ENCODE results near the gene SDK1. TPM values are rescaled to one million over a fixed set of nuclear protein-coding genes. Genes with fewer than 3 reads are reported as not detected.

The SDK1 gene
- total and polyA plus RNA-seq, 7 donors, result 0.31 to 2.4 (median 1.3) TPM

DNA sequence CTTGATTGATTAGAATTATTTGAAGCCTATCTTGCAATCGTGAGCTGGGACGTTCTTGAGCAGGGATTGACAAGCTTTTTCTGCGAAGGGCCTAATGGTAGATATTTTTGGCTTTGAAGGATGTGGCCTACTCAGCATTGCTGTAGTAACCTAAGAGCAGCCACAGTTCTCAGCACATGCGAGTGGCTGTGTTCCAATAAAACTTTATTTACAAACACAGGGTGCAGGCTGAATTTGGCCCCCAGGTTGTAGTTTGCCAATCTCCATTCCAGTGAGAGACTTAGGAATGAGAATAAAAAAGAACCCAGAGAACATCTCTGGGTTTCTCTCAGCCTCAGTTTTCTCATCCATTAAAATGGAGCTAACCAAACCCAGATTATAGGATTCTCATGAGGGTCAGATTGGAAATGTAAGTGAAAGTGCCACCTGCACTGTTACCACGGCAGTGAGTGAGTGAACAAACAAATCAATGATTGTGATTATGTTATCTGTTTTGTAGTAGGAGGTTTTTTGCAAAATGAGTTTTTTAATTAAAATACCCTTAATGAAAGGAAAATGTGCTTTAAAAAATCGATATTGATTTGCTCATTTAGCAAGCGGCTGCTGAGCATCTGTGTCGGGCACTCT is 664.0 kb downstream of the SDK1 start:
- WGBS, 3 donors, result 95% methylated on average over 8 of the region's 8 CpGs
- intact Hi-C loops (cut with DNase I), result no loop called here
- Histone ChIP-seq H3K27me3 (ENCODE audit: insufficient read depth in 3 of 3, low read length in 2 of 3) (no peaks in the 10 kb centered on the region), H3K27ac (no peak overlapping the region), H3K4me3 (no peak overlapping the region), H3K9me3 (no peaks in the 10 kb centered on the region), H3K36me3 (ENCODE audit: insufficient read depth in 1 of 2, low read depth in 1 of 2) (no peaks in the 10 kb centered on the region), H3K4me1 (no peaks in the 10 kb centered on the region)
- no peak for DNase-seq
- ATAC-seq, result no peak
- TF ChIP-seq, protein P1, sequence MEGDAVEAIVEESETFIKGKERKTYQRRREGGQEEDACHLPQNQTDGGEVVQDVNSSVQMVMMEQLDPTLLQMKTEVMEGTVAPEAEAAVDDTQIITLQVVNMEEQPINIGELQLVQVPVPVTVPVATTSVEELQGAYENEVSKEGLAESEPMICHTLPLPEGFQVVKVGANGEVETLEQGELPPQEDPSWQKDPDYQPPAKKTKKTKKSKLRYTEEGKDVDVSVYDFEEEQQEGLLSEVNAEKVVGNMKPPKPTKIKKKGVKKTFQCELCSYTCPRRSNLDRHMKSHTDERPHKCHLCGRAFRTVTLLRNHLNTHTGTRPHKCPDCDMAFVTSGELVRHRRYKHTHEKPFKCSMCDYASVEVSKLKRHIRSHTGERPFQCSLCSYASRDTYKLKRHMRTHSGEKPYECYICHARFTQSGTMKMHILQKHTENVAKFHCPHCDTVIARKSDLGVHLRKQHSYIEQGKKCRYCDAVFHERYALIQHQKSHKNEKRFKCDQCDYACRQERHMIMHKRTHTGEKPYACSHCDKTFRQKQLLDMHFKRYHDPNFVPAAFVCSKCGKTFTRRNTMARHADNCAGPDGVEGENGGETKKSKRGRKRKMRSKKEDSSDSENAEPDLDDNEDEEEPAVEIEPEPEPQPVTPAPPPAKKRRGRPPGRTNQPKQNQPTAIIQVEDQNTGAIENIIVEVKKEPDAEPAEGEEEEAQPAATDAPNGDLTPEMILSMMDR (IDR thresholded peaks at IDR 0.05), result no peak

DNA sequence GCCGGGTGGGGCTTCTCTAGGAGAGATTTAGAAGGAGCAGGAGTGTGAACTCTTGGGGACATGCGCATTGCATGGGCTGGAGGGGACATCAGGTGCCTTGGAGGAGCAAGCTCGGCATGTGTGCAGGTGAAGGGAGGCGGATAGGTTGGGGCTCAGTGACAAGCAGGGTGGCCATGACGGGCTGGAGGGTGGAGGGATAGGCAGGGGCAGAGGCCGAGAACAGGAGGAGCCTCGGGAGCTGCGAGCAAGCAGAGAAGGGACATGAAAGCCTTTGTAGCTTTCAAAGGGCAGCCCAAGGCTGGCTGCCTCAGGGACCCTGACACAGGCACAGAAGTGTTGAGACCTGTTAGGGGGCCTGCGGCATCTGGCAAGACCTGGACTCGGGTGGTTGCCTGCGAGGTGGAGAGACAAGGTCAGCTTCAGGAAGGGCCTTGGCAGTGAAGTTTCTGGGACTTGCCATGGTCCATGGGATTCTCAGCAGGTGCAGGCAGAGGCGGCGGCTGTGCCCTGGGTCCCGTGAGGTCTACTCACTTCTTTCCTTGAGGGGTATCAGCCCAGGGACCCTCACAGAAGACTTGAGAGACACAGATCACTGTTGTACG is 664.8 kb downstream of the SDK1 start:
- WGBS, 3 donors, result 86 to 88% (median 88%) methylated on average over 14 to 15 of the region's 15 CpGs
- TF ChIP-seq, protein P1 (IDR thresholded peaks at IDR 0.05), result no peak

DNA sequence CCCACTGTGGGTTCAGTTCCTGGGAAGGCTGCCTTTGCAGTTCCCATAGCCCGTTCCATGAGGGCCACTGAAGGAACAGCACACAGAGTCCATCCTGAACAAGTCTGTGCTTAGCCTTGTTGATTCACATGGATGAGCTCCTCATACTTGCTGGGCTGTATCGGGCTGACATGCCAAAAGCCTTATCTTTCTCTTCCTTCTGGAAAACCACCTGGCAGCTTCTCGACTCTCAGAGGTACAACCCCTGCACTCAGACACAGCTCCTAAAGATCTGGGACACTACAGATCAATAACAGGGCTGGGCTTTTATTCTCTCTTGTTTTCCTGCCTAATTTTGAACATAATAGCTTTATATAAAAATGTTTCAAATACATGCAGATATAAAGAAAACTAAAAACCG is 667.2 kb downstream of the SDK1 start:
- Histone ChIP-seq H3K4me1 (no peaks in the 10 kb centered on the region), H3K9me3 (no peaks in the 10 kb centered on the region), H3K27ac (no peak overlapping the region), H3K27me3 (ENCODE audit: insufficient read depth in 3 of 3, low read length in 2 of 3) (no peaks in the 10 kb centered on the region), H3K4me3 (no peak overlapping the region), H3K36me3 (ENCODE audit: insufficient read depth in 1 of 2, low read depth in 1 of 2) (no peaks in the 10 kb centered on the region)
- no peak for DNase-seq
- 89 to 91% (median 90%) methylated on average over 4 of the region's 4 CpGs for WGBS, 3 donors
- TF ChIP-seq, protein P1 (IDR thresholded peaks at IDR 0.05), result no peak
- intact Hi-C loops (cut with DNase I), result no loop called here
- no peak for ATAC-seq

More for the DNA sequence above, 664.8 kb downstream of the SDK1 start:
- Histone ChIP-seq H3K36me3 (ENCODE audit: insufficient read depth in 1 of 2, low read depth in 1 of 2) (no peaks in the 10 kb centered on the region), H3K4me3 (no peak overlapping the region), H3K27ac (no peak overlapping the region), H3K27me3 (ENCODE audit: insufficient read depth in 3 of 3, low read length in 2 of 3) (no peaks in the 10 kb centered on the region), H3K4me1 (no peaks in the 10 kb centered on the region), H3K9me3 (no peaks in the 10 kb centered on the region)
- intact Hi-C loops (cut with DNase I), result no loop called here
- ATAC-seq (no peak), DNase-seq (no peak)

DNA sequence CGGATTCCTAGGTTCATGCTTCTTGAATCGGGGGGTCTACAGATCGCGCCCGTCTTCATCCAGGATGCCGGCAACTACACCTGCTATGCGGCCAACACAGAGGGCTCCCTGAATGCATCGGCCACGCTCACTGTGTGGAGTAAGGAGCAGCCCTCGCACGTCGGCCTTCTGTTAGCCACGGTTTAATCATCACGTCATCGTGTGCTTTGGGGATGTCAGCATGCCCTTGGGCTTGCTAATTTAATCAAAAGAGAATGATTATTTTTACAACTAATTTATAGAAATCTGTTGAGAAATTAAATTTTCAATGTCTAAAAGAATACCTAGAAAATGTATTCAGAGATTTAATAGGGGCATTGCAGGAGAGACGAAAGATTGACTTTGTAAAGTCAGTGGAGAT is 668.2 kb downstream of the SDK1 start:
- Histone ChIP-seq H3K4me1 (no peaks in the 10 kb centered on the region), H3K4me3 (no peak overlapping the region), H3K9me3 (no peaks in the 10 kb centered on the region), H3K27me3 (ENCODE audit: insufficient read depth in 3 of 3, low read length in 2 of 3) (no peaks in the 10 kb centered on the region), H3K27ac (no peak overlapping the region), H3K36me3 (ENCODE audit: insufficient read depth in 1 of 2, low read depth in 1 of 2) (no peaks in the 10 kb centered on the region)
- TF ChIP-seq, protein P1 (IDR thresholded peaks at IDR 0.05), result no peak
- DNase-seq, result no peak
- no peak for ATAC-seq
- intact Hi-C loops (cut with DNase I), result no loop called here
- WGBS, 3 donors, result 85 to 87% (median 86%) methylated on average over 16 of the region's 16 CpGs

DNA sequence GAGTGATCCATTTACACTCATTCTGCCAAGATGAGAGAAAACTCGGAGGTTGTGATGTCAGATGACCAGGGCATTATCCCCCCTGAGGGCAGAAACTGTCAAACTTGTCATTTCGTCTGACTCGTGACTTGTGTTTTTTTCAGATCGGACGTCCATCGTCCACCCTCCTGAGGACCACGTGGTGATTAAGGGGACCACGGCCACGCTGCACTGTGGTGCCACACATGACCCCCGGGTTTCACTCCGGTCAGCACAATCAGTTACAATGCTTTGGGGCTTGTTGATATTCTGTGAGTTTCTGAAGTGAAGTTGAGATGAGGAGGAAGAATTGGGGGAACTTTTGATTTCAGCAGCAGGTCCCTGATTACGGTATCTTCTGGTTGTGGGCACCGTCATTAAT is 670.3 kb downstream of the SDK1 start:
- DNase-seq (no peak), ATAC-seq (no peak)
- Histone ChIP-seq H3K9me3 (no peaks in the 10 kb centered on the region), H3K27ac (no peak overlapping the region), H3K4me3 (no peak overlapping the region), H3K36me3 (ENCODE audit: insufficient read depth in 1 of 2, low read depth in 1 of 2) (no peaks in the 10 kb centered on the region), H3K27me3 (ENCODE audit: insufficient read depth in 3 of 3, low read length in 2 of 3) (no peaks in the 10 kb centered on the region), H3K4me1 (no peaks in the 10 kb centered on the region)
- WGBS, 3 donors, result 85 to 90% (median 86%) methylated on average over 13 of the region's 13 CpGs
- intact Hi-C loops (cut with DNase I), result no loop called here
- TF ChIP-seq, protein P1 (IDR thresholded peaks at IDR 0.05), result no peak

All from psoas muscle (tissue), 8 donors.